PC-3 (cell line): ENCODE results near the gene SLC38A3. TPM values are rescaled to one million over a fixed set of nuclear protein-coding genes. Genes with fewer than 3 reads are reported as not detected.
A peak's percentile ranks its signal among the peaks of the same experiment; 100 is the strongest.

Experiments
- ATAC-seq: fragments of 200-7000 bp; cut with Tn5 transposase; 2 replicates; pipeline ENCODE4 v1.9.1; 2020; ENCODE audit warnings: mild to moderate bottlenecking, moderate library complexity
- BruUV-seq: library from RNA; stranded (reverse); fragments of 400-500 nt; replicated peaks from 2 replicates; lab custom pipeline; 2021; lab: Mats Ljungman, UMichigan
- CTCF ChIA-PET: fragments of 300-600 bp; sonication (Branson Sonifier 250); formaldehyde crosslinking; loops from one replicate; lab custom pipeline; 2022; ENCODE audit warnings: antibody characterized with exemption; lab: Charles Lee
- POLR2A ChIA-PET: fragments of 300-600 bp; sonication (Branson Sonifier 250); formaldehyde crosslinking; loops from one replicate; lab custom pipeline; 2022; ENCODE audit warnings: antibody characterized with exemption; ENCODE audit not compliant: unreplicated experiment; lab: Charles Lee
- DNase-seq: peaks from one replicate; pipeline ENCODE4 v3.0.0-alpha.2; 2015
- H2AFZ ChIP-seq: fragments of 300-600 bp; sonication (generic); 2 replicates; pipeline ENCODE4 v1.6.0; 2016; ENCODE audit warnings: antibody characterized with exemption, low read length
- H3F3A ChIP-seq: fragments of 300-600 bp; sonication (generic); one replicate; pipeline ENCODE4 v1.6.0; 2017; ENCODE audit warnings: antibody characterized with exemption, low read length, control low read depth, mild to moderate bottlenecking; ENCODE audit not compliant: unreplicated experiment
- H3K27ac ChIP-seq: fragments of 300-600 bp; sonication (generic); 2 replicates; pipeline ENCODE4 v1.5.1; 2016; ENCODE audit warnings: mild to moderate bottlenecking, low read length
- H3K27me3 ChIP-seq: fragments of 300-600 bp; sonication (generic); 2 replicates; pipeline ENCODE4 v1.6.1; 2016; ENCODE audit warnings: low read length, mixed read lengths
- H3K36me3 ChIP-seq: fragments of 300-600 bp; sonication (generic); 2 replicates; pipeline ENCODE4 v1.6.1; 2016; ENCODE audit warnings: low read depth, mixed run types, low read length, mixed read lengths
- H3K4me1 ChIP-seq: fragments of 300-600 bp; sonication (generic); 2 replicates; pipeline ENCODE4 v1.5.1; 2016; ENCODE audit warnings: low read length; ENCODE audit not compliant: insufficient read depth
- H3K4me2 ChIP-seq: fragments of 300-600 bp; sonication (generic); 2 replicates; pipeline ENCODE4 v1.6.0; 2016; ENCODE audit warnings: low read length
- H3K4me3 ChIP-seq: fragments of 300-600 bp; sonication (generic); 2 replicates; pipeline ENCODE4 v1.5.1; 2016; ENCODE audit warnings: mild to moderate bottlenecking, low read length, mixed read lengths
- H3K79me2 ChIP-seq: fragments of 300-600 bp; sonication (generic); 2 replicates; pipeline ENCODE4 v1.6.1; 2017; ENCODE audit warnings: low read length, mixed read lengths
- H3K9ac ChIP-seq: fragments of 300-600 bp; sonication (generic); 2 replicates; pipeline ENCODE4 v1.6.0; 2016; ENCODE audit warnings: mild to moderate bottlenecking, low read length
- H3K9me2 ChIP-seq: fragments of 300-600 bp; sonication (generic); replicated peaks from 2 replicates; pipeline ENCODE4 v1.6.1; 2016; ENCODE audit warnings: mixed run types, low read length, mixed read lengths
- H3K9me3 ChIP-seq: fragments of 300-600 bp; sonication (generic); 2 replicates; pipeline ENCODE4 v1.6.1; 2016; ENCODE audit warnings: low read length, mixed read lengths
- H4K20me1 ChIP-seq: fragments of 300-600 bp; sonication (generic); 2 replicates; pipeline ENCODE4 v1.6.1; 2016; ENCODE audit warnings: low read length, mixed read lengths
- EZH2 ChIP-seq: fragments of 300-600 bp; sonication (generic); IDR thresholded peaks from one replicate; pipeline ENCODE4 v1.6.1; 2017; ENCODE audit warnings: antibody characterized with exemption, mild to moderate bottlenecking, low read length; ENCODE audit not compliant: unreplicated experiment
- EZH2phosphoT487 ChIP-seq: fragments of 300-600 bp; sonication (generic); IDR thresholded peaks from 2 replicates; pipeline ENCODE4 v1.6.1; 2018; ENCODE audit warnings: mild to moderate bottlenecking, antibody characterized with exemption, low read length, borderline replicate concordance
- intact Hi-C: fragments of 100-400 bp; cut with micrococcal nuclease; formaldehyde crosslinking; loops from 2 replicates; pipeline ENCODE4 v1.9.0; 2023
- total RNA-seq: library from RNA; depleted of rRNA; stranded (reverse); fragments of >200 nt; gene quantifications from 2 replicates; pipeline ENCODE4 v1.2.3, GENCODE V29; 2014
- TF ChIP-seq, protein P1 (sequence below): fragments of 300-600 bp; sonication (generic); conservative IDR thresholded peaks from 2 replicates; pipeline ENCODE4 v1.5.1; 2017; ENCODE audit warnings: antibody characterized with exemption, low read depth, mild to moderate bottlenecking, low read length

Gene SLC38A3
- total RNA-seq, 1 experiment from 2014 or later = 3.3 TPM

DNA sequence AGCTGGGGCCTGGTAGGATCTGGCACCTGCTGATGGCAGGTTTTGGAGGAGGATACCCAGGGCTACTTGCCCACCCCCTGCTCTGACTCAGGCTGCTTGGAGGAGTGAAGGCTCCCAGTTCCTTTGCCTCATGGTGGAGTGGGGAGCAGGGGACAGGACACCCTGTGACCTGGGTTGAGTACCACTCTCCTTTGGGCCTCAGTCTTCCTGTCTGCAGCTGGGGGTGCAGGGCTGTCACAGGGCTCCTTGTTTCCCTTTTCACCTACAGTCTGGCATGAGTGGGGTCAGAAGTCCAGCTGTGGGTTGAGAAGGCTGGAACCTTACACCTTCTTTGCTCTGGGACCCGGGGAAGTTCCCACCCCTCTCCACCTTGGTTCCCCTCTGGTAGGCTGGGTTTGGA, 35.2 kb upstream of the SLC38A3 start:
- Histone ChIP-seq H3K79me2 (peaks cover 56% of the 10 kb centered on the region), H3K27me3 (no peaks in the 10 kb centered on the region), H3K4me2 (no peak overlapping the region), H3K9me3 (no peaks in the 10 kb centered on the region), H3K27ac (peak overlapping the region; percentile 96), H3K36me3 (no peaks in the 10 kb centered on the region), H3F3A (no peaks in the 10 kb centered on the region), H4K20me1 (no peaks in the 10 kb centered on the region), H2AFZ (no peak overlapping the region), H3K4me1 (peaks cover 68% of the 10 kb centered on the region), H3K9me2 (no peaks in the 10 kb centered on the region), H3K4me3 (no peak overlapping the region), H3K9ac (peak overlapping the region; percentile 76)
- ATAC-seq (no peak), DNase-seq (no peak)
- TF ChIP-seq EZH2phosphoT487 (no peak), EZH2 (no peak)
- TF ChIP-seq, protein P1, sequence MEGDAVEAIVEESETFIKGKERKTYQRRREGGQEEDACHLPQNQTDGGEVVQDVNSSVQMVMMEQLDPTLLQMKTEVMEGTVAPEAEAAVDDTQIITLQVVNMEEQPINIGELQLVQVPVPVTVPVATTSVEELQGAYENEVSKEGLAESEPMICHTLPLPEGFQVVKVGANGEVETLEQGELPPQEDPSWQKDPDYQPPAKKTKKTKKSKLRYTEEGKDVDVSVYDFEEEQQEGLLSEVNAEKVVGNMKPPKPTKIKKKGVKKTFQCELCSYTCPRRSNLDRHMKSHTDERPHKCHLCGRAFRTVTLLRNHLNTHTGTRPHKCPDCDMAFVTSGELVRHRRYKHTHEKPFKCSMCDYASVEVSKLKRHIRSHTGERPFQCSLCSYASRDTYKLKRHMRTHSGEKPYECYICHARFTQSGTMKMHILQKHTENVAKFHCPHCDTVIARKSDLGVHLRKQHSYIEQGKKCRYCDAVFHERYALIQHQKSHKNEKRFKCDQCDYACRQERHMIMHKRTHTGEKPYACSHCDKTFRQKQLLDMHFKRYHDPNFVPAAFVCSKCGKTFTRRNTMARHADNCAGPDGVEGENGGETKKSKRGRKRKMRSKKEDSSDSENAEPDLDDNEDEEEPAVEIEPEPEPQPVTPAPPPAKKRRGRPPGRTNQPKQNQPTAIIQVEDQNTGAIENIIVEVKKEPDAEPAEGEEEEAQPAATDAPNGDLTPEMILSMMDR = no peak
- no TSS peak for BruUV-seq
- CTCF ChIA-PET = no interaction called here
- POLR2A ChIA-PET = no interaction called here
- intact Hi-C loops = loop anchor here (5.0 kb wide), 1 partner anchor 48 kb away; no protein-coding TSS in a partner anchor

- H3K27ac ChIP-seq = peak overlapping the region; percentile 96
- POLR2A ChIA-PET = no interaction called here
Observed at GRCh38 chr3:50170689-50171088, 34.4 kb upstream of the SLC38A3 start.

More at GRCh38 chr3:50170689-50171088, 34.4 kb upstream of the SLC38A3 start:
- intact Hi-C loops = loop anchor here (5.0 kb wide), 1 partner anchor 48 kb away; no protein-coding TSS in a partner anchor
- no peaks in the 10 kb centered on the region for H3K9me2 ChIP-seq
- no TSS peak for BruUV-seq
- peak; percentile 71 for DNase-seq
- no peaks in the 10 kb centered on the region for H3F3A ChIP-seq
- H2AFZ ChIP-seq = no peak overlapping the region
- no peaks in the 10 kb centered on the region for H3K36me3 ChIP-seq
- TF ChIP-seq, protein P1 = no peak
- TF ChIP-seq EZH2phosphoT487 (no peak), EZH2 (no peak)
- no peaks in the 10 kb centered on the region for H3K9me3 ChIP-seq
- peaks cover 52% of the 10 kb centered on the region for H3K79me2 ChIP-seq
- H3K27me3 ChIP-seq = no peaks in the 10 kb centered on the region
- peak overlapping the region; percentile 56 for H3K4me2 ChIP-seq
- H3K4me3 ChIP-seq = no peak overlapping the region
- CTCF ChIA-PET = no interaction called here
- peak; percentile 41 for ATAC-seq
- no peaks in the 10 kb centered on the region for H4K20me1 ChIP-seq
- peak overlapping the region; percentile 87 for H3K9ac ChIP-seq
- peaks cover 66% of the 10 kb centered on the region for H3K4me1 ChIP-seq
